Measurements from ENCODE around the gene ZFP57. TPM values are rescaled to one million over a fixed set of nuclear protein-coding genes. Genes with fewer than 3 reads are reported as not detected.

The ZFP57 gene
- polyA plus RNA-seq, 1 donor (not counting 4 experiments of a cell fraction or from before 2014, with no cell fraction given), result 17.4 TPM

DNA sequence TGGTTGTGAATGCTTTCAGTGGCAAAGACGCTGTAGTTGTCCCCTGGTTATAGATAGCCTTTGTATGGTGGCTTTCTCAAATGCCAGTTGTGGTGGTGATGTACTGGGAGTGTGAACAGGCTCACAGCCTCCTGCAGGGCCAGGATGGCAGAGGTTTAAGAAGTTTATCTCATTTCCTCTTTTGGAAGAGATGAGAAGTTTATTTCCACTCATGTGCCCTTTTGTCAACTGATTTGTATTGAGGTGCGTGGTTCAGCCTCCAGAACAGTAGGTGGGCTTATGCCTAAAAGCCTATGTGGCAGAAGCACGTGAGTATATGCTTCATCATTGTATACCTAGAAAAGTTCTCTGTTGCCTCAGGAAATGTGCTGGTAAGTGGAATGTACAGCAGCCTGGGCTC is 13.7 kb upstream of the ZFP57 start:
- no peak overlapping the region for H2AFZ ChIP-seq (ENCODE audit: control insufficient read depth, low read length)
- no peak overlapping the region for H3K27ac ChIP-seq (ENCODE audit: control insufficient read depth, insufficient read depth, low read length)
- dilution Hi-C loops (cut with MboI; ENCODE audit: extremely low pct_ligation_motif_present, low sequenced_read_pairs), result no loop called here
- no peaks in the 10 kb centered on the region for H3K9me3 ChIP-seq (ENCODE audit: control insufficient read depth, low read depth, low read length)
- no peak for DNase-seq (ENCODE audit: low read depth, low spot score)
- H4K20me1 ChIP-seq (ENCODE audit: control insufficient read depth, extremely low read depth, insufficient read depth, low read length), result no peaks in the 10 kb centered on the region
- H3K4me2 ChIP-seq (ENCODE audit: control insufficient read depth, extremely low read depth, insufficient read depth, low read depth, low read length), result no peak overlapping the region
- no peak overlapping the region for H3K4me3 ChIP-seq (ENCODE audit: control insufficient read depth in 2 of 3, extremely low read depth in 1 of 3, insufficient read depth in 2 of 3, low read depth in 1 of 3, low read length in 3 of 3)
- H3K36me3 ChIP-seq (ENCODE audit: control insufficient read depth in 2 of 2, extremely low read depth in 1 of 2, insufficient read depth in 2 of 2, low read length in 2 of 2), result no peaks in the 10 kb centered on the region
- FAIRE-seq, result no peak
- H3K9ac ChIP-seq (ENCODE audit: control insufficient read depth, extremely low read depth, insufficient read depth, low read length), result no peak overlapping the region
- H3K9me1 ChIP-seq (ENCODE audit: control insufficient read depth, extremely low read depth, insufficient read depth, low read length), result no peaks in the 10 kb centered on the region
- no peaks in the 10 kb centered on the region for H3K79me2 ChIP-seq (ENCODE audit: control insufficient read depth, insufficient read depth, low read length)
- H3K27me3 ChIP-seq (ENCODE audit: control insufficient read depth, extremely low read depth, insufficient read depth, low read length), result no peaks in the 10 kb centered on the region
- no peaks in the 10 kb centered on the region for H3K4me1 ChIP-seq (ENCODE audit: control insufficient read depth, extremely low read depth, insufficient read depth, low read length)
- TF ChIP-seq EZH2 (IDR thresholded peaks at IDR 0.05; ENCODE audit: low read length), result no peak
- TF ChIP-seq, protein P1, sequence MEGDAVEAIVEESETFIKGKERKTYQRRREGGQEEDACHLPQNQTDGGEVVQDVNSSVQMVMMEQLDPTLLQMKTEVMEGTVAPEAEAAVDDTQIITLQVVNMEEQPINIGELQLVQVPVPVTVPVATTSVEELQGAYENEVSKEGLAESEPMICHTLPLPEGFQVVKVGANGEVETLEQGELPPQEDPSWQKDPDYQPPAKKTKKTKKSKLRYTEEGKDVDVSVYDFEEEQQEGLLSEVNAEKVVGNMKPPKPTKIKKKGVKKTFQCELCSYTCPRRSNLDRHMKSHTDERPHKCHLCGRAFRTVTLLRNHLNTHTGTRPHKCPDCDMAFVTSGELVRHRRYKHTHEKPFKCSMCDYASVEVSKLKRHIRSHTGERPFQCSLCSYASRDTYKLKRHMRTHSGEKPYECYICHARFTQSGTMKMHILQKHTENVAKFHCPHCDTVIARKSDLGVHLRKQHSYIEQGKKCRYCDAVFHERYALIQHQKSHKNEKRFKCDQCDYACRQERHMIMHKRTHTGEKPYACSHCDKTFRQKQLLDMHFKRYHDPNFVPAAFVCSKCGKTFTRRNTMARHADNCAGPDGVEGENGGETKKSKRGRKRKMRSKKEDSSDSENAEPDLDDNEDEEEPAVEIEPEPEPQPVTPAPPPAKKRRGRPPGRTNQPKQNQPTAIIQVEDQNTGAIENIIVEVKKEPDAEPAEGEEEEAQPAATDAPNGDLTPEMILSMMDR (optimal IDR thresholded peaks at IDR 0.05 in 1 of 3, IDR thresholded peaks at IDR 0.05 in 1 of 3, conservative IDR thresholded peaks at IDR 0.05 in 1 of 3; ENCODE audit: extremely low read depth in 1 of 3, insufficient read depth in 2 of 3, low read length in 3 of 3), result no peak

DNA sequence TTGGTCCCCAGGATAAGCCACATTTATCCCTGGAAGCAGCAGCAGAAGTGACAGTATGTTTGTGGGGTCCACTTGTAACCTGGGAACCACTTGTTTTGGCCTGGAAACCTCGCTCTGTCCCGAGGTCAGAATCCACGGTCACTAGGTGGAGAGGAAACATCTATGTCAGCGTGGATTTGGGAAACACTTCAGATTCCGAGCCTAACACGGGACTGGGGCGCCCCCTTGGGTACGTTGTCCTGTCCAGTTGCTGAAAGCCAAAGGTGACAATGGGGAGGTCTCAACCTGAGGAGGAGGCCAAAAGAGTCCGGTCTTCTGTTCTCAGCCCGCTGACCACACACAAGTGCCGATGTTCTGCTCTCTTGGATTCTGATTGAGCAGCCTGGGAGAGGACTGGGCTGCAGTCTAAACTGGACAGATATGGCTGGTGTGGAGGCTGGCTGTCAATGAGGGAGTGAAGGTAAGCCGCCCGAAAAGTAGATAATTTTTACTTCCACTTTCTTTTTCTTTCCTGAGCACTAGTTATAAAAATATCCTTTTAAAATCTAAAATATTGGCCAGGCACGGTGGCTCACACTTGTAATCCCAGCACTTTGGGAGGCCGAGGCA is 4.9 kb upstream of the ZFP57 start:
- no peak for FAIRE-seq

More for the DNA sequence above, 4.9 kb upstream of the ZFP57 start:
- no peaks in the 10 kb centered on the region for H4K20me1 ChIP-seq (ENCODE audit: control insufficient read depth, extremely low read depth, insufficient read depth, low read length)
- H3K9me3 ChIP-seq (ENCODE audit: control insufficient read depth, low read depth, low read length), result no peaks in the 10 kb centered on the region
- no peak for DNase-seq (ENCODE audit: low read depth, low spot score)
- no peaks in the 10 kb centered on the region for H3K79me2 ChIP-seq (ENCODE audit: control insufficient read depth, insufficient read depth, low read length)
- H3K4me1 ChIP-seq (ENCODE audit: control insufficient read depth, extremely low read depth, insufficient read depth, low read length), result no peaks in the 10 kb centered on the region
- TF ChIP-seq EZH2 (IDR thresholded peaks at IDR 0.05; ENCODE audit: low read length), result no peak
- TF ChIP-seq, protein P1 (optimal IDR thresholded peaks at IDR 0.05 in 1 of 3, IDR thresholded peaks at IDR 0.05 in 1 of 3, conservative IDR thresholded peaks at IDR 0.05 in 1 of 3; ENCODE audit: extremely low read depth in 1 of 3, insufficient read depth in 2 of 3, low read length in 3 of 3), result peak in 2 of 3 experiments; percentile 30 to 73
- H2AFZ ChIP-seq (ENCODE audit: control insufficient read depth, low read length), result no peak overlapping the region
- H3K27me3 ChIP-seq (ENCODE audit: control insufficient read depth, extremely low read depth, insufficient read depth, low read length), result no peaks in the 10 kb centered on the region
- H3K36me3 ChIP-seq (ENCODE audit: control insufficient read depth in 2 of 2, extremely low read depth in 1 of 2, insufficient read depth in 2 of 2, low read length in 2 of 2), result no peaks in the 10 kb centered on the region
- H3K9ac ChIP-seq (ENCODE audit: control insufficient read depth, extremely low read depth, insufficient read depth, low read length), result no peak overlapping the region
- H3K4me3 ChIP-seq (ENCODE audit: control insufficient read depth in 2 of 3, extremely low read depth in 1 of 3, insufficient read depth in 2 of 3, low read depth in 1 of 3, low read length in 3 of 3), result no peak overlapping the region
- H3K9me1 ChIP-seq (ENCODE audit: control insufficient read depth, extremely low read depth, insufficient read depth, low read length), result no peaks in the 10 kb centered on the region
- dilution Hi-C loops (cut with MboI; ENCODE audit: extremely low pct_ligation_motif_present, low sequenced_read_pairs), result no loop called here
- H3K4me2 ChIP-seq (ENCODE audit: control insufficient read depth, extremely low read depth, insufficient read depth, low read depth, low read length), result no peak overlapping the region
- H3K27ac ChIP-seq (ENCODE audit: control insufficient read depth, insufficient read depth, low read length), result no peak overlapping the region
